Measurements from ENCODE around the gene HLA-DRA. TPM values are rescaled to one million over a fixed set of nuclear protein-coding genes. Genes with fewer than 3 reads are reported as not detected.
A peak's percentile ranks its signal among the peaks of the same experiment; 100 is the strongest.

Gene HLA-DRA
- total RNA-seq, 1 donor from 2014 or later: 0.28 TPM

DNA sequence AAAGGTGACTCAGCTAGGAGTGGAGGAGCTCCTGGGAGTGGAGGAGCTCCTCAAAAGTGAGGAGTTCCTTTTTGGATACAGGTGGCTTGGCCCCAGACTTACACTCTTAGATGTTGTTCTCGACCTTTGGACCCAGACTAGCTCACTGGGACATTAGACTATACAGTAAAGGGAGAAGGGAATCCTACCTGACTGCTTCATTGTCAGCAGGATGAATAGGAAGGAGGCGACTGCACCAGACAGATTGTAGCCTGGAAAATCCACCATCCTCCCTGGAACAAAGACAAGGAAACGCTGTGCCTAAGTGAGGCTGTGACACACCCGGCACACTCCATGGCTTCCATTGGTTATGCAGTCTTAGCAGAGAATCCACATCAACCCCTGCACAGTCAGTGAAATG is 32.8 kb upstream of the HLA-DRA start, which contains the start of gene BTNL2:
Gene BTNL2 (minus strand): TSS at position 325 of the 400 bp plus-strand sequence. CDS start 58 bp downstream, at position 267.
- H3K27me3 Mint-ChIP-seq (ENCODE audit: unreplicated experiment): no peaks in the 10 kb centered on the region
- no peak for DNase-seq (ENCODE audit: low spot score)

DNA sequence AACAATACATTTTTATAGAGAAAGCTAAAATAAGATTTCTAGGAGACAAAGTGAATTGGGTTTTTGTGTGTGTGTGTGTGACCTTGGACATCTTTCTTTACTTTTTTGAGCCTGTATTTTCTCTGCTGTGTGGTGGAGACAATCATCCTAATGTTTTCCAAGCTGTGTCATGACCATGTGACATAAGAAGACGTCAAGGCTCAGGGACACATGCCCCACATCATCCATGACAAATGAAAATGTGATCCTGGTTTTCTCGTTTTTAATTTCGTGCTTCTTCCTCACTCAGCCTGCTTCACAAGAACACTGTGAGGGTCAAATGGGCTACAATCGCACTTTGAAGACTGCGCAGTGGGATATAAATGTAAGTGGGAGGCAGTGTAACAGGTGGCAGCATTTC is 28.8 kb upstream of the HLA-DRA start:
- Mint-ChIP-seq H3K4me1 (ENCODE audit: unreplicated experiment) (peaks cover 8% of the 10 kb centered on the region), H3K27me3 (ENCODE audit: unreplicated experiment) (no peaks in the 10 kb centered on the region)
- TF ChIP-seq, protein P1, sequence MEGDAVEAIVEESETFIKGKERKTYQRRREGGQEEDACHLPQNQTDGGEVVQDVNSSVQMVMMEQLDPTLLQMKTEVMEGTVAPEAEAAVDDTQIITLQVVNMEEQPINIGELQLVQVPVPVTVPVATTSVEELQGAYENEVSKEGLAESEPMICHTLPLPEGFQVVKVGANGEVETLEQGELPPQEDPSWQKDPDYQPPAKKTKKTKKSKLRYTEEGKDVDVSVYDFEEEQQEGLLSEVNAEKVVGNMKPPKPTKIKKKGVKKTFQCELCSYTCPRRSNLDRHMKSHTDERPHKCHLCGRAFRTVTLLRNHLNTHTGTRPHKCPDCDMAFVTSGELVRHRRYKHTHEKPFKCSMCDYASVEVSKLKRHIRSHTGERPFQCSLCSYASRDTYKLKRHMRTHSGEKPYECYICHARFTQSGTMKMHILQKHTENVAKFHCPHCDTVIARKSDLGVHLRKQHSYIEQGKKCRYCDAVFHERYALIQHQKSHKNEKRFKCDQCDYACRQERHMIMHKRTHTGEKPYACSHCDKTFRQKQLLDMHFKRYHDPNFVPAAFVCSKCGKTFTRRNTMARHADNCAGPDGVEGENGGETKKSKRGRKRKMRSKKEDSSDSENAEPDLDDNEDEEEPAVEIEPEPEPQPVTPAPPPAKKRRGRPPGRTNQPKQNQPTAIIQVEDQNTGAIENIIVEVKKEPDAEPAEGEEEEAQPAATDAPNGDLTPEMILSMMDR (IDR thresholded peaks at IDR 0.05; ENCODE audit: unreplicated experiment): no peak

More for the DNA sequence above, 32.8 kb upstream of the HLA-DRA start, which contains the start of gene BTNL2:
- Mint-ChIP-seq H3K36me3 (ENCODE audit: low read depth, unreplicated experiment) (no peaks in the 10 kb centered on the region), H3K4me1 (ENCODE audit: unreplicated experiment) (peaks cover 4% of the 10 kb centered on the region), H3K9me3 (ENCODE audit: unreplicated experiment) (no peaks in the 10 kb centered on the region), H3K27ac (ENCODE audit: unreplicated experiment) (no peak within 1 kb of the TSS), H3K4me3 (ENCODE audit: unreplicated experiment) (no peak within 1 kb of the TSS)
- TF ChIP-seq, protein P1 (IDR thresholded peaks at IDR 0.05; ENCODE audit: unreplicated experiment): no peak

DNA sequence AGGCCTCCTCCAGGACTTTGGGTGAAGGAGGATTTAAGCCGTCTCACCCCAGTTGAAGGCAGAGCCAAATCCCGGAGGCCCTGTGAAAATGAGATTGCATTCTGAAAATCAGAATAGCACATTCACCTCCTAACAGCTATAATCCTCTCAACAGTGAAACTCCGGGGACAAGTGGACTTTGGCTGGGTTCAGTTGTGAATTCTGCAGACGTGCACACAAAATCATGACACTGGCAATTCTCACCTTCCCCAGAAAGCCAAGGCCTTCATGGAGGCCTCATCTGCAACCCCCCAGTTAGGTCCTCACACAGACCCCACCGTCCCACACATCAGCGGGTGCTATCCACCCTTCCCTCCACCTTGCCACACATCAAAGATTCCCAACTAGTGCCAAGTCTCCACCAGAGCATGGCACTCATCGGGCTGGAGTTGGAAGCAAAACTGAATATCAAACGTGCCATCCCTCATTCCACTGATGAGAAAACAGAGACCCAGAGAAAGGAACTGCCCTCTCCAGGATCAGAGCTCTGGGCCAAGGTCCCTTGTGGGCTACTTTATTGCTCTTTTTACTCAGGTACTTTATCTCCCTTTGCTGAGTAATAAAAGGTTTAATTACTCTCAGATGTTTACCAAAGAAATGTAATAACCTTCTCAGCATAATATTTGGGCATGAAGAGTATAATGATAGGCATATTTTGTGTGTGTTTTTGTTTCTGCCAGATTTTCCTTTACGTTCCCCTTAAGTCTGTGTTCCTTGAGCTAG is 27.9 kb upstream of the HLA-DRA start:
- Mint-ChIP-seq H3K9me3 (ENCODE audit: unreplicated experiment) (no peaks in the 10 kb centered on the region), H3K4me1 (ENCODE audit: unreplicated experiment) (peaks cover 8% of the 10 kb centered on the region), H3K27me3 (ENCODE audit: unreplicated experiment) (no peaks in the 10 kb centered on the region), H3K27ac (ENCODE audit: unreplicated experiment) (no peak overlapping the region), H3K4me3 (ENCODE audit: unreplicated experiment) (no peak overlapping the region), H3K36me3 (ENCODE audit: low read depth, unreplicated experiment) (no peaks in the 10 kb centered on the region)
- no peak for DNase-seq (ENCODE audit: low spot score)
- TF ChIP-seq, protein P1 (IDR thresholded peaks at IDR 0.05; ENCODE audit: unreplicated experiment): no peak

More for the DNA sequence above, 28.8 kb upstream of the HLA-DRA start:
- Mint-ChIP-seq H3K9me3 (ENCODE audit: unreplicated experiment) (no peaks in the 10 kb centered on the region), H3K36me3 (ENCODE audit: low read depth, unreplicated experiment) (no peaks in the 10 kb centered on the region), H3K27ac (ENCODE audit: unreplicated experiment) (no peak overlapping the region), H3K4me3 (ENCODE audit: unreplicated experiment) (no peak overlapping the region)
- DNase-seq (ENCODE audit: low spot score): no peak

DNA sequence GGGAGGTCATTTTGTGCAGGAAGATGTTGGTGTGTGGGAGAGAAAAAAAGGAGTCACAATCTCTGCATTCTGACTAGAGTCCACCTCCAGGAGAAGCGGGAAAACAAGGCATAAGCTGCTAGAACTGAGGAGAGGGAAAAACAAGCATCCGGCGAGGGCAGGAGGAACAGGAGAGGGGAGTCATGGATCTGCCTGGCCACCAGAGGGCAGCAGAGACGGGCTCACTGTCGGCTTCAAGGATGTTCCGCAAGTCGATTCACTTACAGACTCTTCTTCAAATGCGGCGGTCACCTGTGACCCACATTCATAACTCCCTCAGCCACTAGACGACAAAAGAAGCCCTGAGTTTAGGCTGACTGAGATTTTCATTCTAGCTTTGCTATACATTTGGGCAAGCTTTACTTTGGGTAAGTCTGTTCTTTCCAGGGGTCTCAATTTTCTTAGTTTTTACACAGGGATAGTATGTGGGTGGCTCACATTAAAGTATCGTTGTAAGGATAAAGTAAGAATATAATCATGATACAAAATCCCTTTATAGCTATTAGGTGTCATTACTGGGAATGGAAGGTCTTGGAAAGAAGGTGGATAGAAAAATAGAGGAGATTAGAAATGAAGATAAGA is 26.1 kb upstream of the HLA-DRA start:
- Mint-ChIP-seq H3K36me3 (ENCODE audit: low read depth, unreplicated experiment) (no peaks in the 10 kb centered on the region), H3K27me3 (ENCODE audit: unreplicated experiment) (no peaks in the 10 kb centered on the region), H3K27ac (ENCODE audit: unreplicated experiment) (no peak overlapping the region)

More for the DNA sequence above, 26.1 kb upstream of the HLA-DRA start:
- Mint-ChIP-seq H3K4me3 (ENCODE audit: unreplicated experiment) (no peak overlapping the region), H3K4me1 (ENCODE audit: unreplicated experiment) (peaks cover 8% of the 10 kb centered on the region), H3K9me3 (ENCODE audit: unreplicated experiment) (no peaks in the 10 kb centered on the region)
- TF ChIP-seq, protein P1 (IDR thresholded peaks at IDR 0.05; ENCODE audit: unreplicated experiment): peak; percentile 80
- peak; percentile 87 for DNase-seq (ENCODE audit: low spot score)

Data from endothelial cell (in vitro differentiated cells).